ENCODE data around the gene NAT14. TPM values are rescaled to one million over a fixed set of nuclear protein-coding genes. Genes with fewer than 3 reads are reported as not detected.

NAT14 gene
- total RNA-seq, 1 experiment from 2014 or later = 99.9 TPM

DNA sequence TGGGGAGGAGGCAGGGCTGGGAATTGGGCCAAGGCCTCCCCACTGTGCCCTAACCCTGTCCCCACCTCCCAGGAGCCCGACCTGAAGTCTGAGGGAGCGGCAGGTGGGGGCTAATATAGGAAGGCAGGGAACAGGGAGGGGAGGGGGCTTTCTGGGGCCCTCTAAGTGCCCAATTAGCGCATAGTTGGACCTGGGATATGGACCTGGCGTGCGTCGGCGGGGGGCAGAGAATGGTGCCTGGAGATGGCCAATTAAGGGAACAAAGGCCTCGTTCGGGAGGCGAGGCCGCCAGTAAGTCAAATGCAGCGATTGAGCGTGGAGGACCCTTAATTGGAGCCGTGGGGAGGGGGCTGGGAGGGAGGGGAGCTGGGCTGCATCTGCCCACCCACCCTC is 20.3 kb upstream of the NAT14 start, which contains the start of gene C19orf85:
TSS of gene C19orf85 (minus strand) at position 90 of the 393 bp plus-strand sequence. CDS start 197 bp downstream, outside the sequence.
- no peak for DNase-seq (ENCODE audit: low read depth)
- in situ Hi-C loops (cut with HindIII; ENCODE audit: low pct_unique_long_range_greater_than_20kb, low sequenced_read_pairs) = no loop called here

DNA sequence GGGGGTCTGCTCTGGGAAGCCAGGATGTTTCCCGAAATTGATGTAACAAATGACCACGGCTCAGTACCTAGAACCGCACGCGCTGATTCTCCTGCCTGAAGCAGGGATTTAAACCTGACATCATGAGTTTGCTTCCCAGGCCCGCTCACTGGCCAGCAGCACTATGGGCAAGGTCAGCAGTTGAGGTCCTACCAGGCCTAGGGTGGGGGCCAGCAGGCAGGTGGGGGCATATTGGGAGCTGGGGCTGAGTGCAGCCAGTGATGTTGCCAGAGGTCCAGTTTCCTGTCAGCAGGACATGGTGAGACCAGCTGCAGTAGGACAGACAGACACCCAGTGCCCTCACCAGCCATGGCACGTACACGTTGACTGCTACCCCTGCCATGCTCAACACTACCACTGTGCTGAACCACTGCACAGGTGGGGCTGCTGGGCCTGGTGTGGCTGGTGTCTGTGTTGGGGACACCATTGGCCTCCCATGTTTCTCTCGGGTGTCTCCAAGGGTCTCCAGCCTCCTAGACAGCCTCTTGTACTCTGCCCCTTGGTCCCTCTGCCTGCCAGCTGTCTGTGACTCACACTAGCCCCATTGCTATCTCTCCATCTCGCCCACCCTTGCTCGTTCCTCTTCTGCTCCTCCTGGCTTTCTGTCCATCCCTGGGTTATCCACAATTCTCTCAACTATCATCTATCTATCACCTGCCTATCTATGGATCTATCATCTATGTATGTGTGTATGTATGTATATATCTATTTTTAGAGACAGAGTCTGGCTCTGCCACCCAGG is 19.3 kb upstream of the NAT14 start:
- DNase-seq (ENCODE audit: low read depth) = no peak

DNA sequence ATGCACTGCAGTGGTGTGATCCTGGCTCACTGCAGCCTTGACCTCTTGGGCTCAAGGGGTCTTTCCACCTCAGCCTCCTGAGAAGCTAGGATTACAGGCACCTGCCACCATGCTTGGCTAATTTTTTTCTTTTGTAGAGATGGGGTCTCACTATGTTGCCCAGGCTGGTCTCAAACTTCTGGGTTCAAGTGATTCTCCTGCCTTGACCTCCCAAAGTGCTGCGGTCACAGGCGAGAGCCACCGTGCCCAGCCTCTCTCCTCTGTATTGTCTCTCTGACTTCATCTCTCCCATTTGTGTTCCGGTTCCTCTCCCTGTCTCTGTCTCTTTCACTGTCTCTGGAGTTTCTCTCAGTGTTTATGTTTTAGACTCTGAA is 18.8 kb upstream of the NAT14 start:
- in situ Hi-C loops (cut with HindIII; ENCODE audit: low pct_unique_long_range_greater_than_20kb, low sequenced_read_pairs) = no loop called here
- no peak for DNase-seq (ENCODE audit: low read depth)

More for the DNA sequence above, 19.3 kb upstream of the NAT14 start:
- in situ Hi-C loops (cut with HindIII; ENCODE audit: low pct_unique_long_range_greater_than_20kb, low sequenced_read_pairs) = no loop called here

DNA sequence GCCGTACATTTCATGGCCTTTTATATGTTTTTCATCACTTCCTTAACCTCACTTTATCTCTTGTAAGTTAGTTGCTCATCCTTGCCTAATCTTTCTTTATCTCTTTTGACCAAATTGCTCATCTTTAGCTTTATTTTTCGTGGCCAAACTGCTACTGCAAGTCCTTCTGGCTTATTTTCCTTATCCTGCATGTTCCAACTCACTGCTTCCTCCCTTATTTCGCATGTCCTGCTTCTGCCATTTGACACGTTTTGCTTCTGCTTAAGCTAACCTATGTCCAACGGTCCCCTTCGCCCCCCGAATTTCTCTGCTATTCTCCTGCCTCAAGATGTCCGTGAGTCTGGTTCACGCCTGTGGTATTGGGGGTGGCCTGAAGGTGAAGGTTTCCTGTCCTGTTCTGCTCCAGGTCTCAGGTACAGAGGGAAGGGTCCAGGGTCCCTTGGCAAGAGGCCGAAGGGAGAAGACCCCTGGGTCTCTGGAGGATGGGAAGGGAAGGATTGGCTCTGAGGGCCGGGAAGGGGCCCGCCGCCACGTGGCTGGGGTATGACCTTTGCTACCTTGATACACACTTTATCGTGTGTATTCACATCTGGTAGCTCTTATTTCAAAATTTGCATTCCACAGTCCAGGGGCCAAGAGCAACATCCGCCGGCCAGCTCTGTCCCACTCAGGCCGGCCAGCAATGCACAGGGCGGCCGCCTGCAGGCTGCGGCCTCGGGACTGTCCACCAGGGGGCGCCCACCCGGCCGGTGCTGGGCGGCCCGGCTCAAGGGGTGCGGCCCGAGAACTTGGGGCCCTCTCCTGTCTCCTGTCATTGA is 17.5 kb upstream of the NAT14 start:
- DNase-seq (ENCODE audit: low read depth) = peak; percentile 58
- in situ Hi-C loops (cut with HindIII; ENCODE audit: low pct_unique_long_range_greater_than_20kb, low sequenced_read_pairs) = no loop called here

DNA sequence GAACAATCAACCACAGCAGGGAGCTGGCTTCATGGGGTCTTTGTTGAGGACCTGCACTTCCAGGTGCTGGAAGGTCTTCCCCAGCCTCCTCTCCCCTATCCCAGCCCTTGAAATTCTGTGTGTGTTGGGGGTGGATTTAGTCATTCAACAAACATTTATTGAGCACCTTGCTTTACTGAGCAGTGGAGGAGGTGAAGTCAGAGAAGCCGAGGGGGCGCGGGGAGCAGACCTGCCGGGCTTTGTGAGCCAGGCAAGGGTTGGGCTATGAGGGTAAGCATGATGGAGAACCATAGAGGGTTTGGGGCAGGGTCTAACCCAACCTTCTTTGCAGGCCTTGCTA is 17.0 kb upstream of the NAT14 start:
- no peak for DNase-seq (ENCODE audit: low read depth)
- in situ Hi-C loops (cut with HindIII; ENCODE audit: low pct_unique_long_range_greater_than_20kb, low sequenced_read_pairs) = no loop called here

DNA sequence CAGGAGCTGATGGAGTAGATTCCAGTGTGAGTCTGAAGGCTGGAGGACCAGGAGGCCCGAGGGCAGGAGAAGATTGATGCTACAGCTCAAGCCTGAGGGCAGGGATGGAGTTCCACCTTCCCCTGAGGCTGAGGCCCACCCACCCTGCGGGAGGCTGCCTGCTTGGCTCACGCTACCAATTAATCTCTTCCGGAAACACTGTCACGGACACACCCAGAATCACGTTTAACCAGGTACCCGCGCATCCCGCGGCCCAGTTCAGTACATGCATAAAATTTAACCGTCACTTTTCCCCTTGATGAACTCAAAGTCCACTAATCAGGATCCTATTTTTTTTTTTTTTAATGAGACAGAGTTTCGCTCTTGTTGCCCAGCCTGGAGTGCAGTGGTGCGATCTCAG is 13.7 kb upstream of the NAT14 start:
- no peak for DNase-seq (ENCODE audit: low read depth)
- in situ Hi-C loops (cut with HindIII; ENCODE audit: low pct_unique_long_range_greater_than_20kb, low sequenced_read_pairs) = no loop called here

DNA sequence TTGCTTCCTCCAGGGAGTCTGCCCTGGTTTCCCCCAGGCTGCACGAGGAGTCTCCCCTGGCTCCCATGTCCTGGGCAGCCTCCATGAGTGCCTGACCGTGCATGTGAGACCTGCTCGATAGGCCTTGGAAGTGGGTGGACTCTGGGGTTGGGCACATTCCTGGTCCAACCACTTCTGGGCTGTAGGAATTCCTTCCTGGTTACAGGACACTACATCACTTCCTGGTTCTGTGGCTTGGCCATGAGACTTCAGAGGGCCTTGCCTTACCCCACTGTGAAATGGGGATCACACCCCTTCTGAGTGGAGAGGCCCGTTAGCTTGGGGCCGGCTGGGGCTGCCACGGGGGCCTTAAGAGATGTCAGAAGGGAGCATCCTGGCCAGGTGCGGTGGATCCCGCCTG is 12.5 kb upstream of the NAT14 start:
- in situ Hi-C loops (cut with HindIII; ENCODE audit: low pct_unique_long_range_greater_than_20kb, low sequenced_read_pairs) = no loop called here
- DNase-seq (ENCODE audit: low read depth) = peak; percentile 84

DNA sequence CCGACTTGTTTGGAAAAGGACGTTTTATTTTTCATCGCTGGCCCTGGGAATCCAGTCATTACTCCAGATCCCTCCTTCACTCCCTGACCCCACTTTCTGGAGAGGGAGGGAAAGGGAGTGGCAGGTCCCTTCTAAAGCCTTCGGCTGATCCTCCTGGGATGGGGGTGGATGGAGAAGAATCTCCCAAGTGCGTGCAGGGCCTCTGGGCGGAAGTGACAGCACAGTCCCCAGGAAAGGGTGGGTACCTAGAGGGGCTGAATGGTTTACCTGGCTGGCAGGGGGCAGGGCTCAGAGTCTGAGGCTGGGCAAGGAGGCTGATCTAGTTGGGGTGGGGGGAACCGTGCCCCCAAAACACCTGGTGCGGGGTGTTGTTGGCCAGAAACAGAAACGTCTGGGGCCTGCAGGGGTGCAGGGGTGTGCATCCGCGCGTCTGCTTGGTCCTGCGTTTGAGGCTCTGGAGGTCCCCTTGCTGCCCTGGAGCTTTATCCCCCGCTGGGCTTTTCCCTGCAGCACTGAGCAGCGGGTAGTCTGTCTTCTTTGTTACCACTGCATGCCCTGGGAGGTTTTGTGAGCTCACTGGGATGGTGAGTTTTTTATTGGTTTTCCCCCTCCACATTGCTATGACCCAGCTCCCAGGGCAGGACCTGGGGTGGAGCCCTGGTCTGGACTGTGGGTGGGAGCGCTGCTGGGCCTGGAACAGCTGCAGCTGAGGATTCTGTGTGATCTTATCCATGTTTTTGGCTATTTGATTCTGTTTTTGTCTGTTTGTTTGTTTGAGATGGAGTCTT is 11.6 kb upstream of the NAT14 start:
- peak; percentile 93 for DNase-seq (ENCODE audit: low read depth)
- in situ Hi-C loops (cut with HindIII; ENCODE audit: low pct_unique_long_range_greater_than_20kb, low sequenced_read_pairs) = no loop called here

DNA sequence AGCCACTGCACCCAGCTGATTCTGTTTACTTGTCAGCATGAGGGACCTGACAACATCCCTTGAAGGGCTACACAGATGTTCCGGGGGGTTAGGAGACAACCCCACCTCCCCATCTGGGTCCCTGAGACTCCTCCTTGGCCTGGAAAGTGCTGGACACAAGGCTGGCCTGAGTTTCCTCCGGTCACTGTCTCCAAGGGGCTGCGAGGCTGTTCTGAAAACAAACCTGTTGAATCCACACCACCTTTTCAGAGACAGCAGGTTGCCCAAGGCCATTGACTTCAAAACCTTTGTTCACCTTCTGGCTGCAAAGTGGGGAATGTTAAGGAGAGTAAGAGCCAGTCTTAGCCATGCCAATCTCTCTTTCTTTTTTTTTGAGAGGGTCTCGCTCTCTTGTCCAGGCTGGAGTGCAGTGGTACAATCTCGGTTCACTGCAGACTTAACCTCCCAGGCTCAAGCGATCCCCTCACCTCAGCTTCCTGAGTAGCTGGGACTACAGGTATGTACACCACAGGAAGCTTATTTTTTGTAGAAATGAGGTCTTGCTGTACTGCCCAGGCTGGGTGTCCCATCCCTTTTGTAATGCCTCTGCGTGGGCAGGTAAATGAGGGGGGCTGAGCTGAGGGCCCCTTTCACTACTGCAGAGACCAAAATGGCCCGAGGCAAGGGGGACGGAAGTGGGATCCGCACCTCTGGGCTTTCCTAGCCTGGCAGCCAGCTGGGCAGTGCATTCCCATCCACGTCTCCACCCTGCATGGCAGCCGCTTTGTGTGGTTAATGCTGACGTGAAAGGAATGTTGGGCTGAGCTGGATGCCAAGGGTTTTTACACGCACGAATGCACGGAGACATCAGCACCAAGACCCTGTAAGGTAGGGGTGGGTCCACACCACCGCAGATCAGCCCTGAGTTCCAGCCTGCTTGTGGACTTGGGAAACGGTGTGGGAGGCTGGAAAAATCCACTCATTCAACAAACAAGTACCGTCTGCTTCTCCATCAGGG is 10.4 kb upstream of the NAT14 start:
- DNase-seq (ENCODE audit: low read depth) = peak; percentile 97
- in situ Hi-C loops (cut with HindIII; ENCODE audit: low pct_unique_long_range_greater_than_20kb, low sequenced_read_pairs) = no loop called here

DNA sequence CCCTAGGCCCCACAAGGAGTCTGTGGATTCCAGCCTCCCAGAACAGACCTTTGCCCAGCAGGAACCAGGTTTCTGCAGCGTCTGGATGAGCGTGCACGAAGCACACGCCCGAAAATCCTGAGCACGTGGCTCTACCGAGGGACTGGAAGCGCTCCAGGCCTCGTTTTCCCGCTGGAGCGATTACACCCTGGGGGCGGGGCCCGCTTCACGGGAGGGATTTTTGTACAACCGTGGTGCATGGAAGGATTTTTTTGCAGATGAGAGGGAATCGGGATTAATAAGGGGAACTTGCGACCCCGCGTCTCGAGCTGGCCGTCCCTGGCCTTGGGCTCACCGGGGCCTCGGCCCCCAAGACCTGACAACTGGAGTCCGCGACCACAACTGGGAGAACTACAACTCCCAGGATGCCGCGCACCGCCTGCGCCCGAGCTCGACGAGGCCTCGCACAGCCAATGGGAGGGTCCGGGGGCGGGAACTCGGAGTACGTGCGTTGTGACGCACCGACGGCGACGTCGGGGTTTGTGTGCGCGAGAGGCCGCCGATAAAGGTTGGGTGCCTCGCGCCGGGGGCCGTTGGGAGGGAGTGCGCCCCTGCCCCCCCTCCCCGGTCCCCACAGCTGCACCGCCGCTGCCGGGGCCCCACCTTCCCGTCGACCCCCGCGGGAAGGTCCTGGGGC is 8.8 kb upstream of the NAT14 start, which contains the start of gene ZNF628:
TSS of gene ZNF628 (plus strand) at position 518 of the 676 bp plus-strand sequence. CDS start 3,294 bp downstream, outside the sequence.
- in situ Hi-C loops (cut with HindIII; ENCODE audit: low pct_unique_long_range_greater_than_20kb, low sequenced_read_pairs) = no loop called here
- peak; percentile 98 for DNase-seq (ENCODE audit: low read depth)

DNA sequence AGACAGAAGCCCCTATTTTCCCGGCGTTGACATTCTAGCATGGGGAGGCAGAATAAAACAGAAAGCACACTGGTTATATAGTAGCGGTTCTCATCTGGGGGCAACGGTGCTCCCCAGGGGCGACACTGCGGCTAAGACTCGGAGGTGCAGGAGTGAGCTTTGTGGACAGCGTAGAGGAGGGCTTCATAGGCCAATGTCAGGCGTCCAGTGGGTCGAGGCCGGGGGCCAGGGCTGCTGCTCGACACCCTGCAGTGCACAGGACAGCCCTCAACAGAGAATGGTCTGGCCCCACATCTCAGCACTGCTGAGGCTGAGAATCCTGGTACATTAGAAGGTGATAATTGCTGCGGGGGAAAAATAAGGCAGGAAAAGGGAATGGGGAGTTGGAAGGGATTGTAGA is 7.1 kb upstream of the NAT14 start:
- in situ Hi-C loops (cut with HindIII; ENCODE audit: low pct_unique_long_range_greater_than_20kb, low sequenced_read_pairs) = no loop called here
- no peak for DNase-seq (ENCODE audit: low read depth)

DNA sequence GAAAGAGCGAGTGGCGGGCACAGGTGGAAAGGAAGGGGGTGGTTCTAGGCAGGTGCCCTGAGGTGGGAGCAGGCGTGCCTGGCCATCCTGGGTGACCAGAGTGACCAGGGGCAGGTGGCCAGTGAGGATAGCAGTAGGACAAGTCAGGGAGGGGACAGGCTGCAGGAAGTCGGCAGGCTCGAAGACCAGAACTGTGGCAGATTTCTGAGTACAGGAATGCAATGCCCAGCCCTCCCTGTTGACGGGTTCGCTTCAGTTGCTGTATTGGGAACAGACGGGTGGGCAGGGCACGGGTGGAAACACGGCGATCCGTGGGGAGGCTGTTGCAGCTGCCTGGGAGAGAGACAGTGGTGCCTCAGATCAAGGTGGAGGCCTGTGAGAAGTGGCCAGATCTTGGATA is 6.6 kb upstream of the NAT14 start:
- in situ Hi-C loops (cut with HindIII; ENCODE audit: low pct_unique_long_range_greater_than_20kb, low sequenced_read_pairs) = no loop called here
- no peak for DNase-seq (ENCODE audit: low read depth)

DNA sequence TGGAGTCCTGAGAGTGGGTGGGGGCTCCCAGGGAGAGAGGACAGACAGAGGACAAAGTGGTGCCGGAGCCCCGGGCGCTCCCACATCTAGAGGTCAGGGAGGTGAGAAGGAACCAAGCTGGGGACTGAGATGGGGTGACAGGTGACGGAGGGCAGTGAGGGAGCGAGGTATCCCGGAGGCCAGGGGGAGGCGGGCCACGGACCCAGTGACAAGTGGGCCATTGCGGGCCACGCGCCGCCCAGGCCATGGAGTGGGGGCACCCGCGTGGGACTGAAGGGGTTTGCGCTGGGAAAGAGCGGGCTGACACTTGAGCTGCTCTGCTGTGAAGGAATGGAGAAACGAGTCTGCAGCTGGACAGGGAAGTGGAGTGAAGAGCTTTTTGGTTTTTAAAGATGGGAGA is 5.9 kb upstream of the NAT14 start:
- in situ Hi-C loops (cut with HindIII; ENCODE audit: low pct_unique_long_range_greater_than_20kb, low sequenced_read_pairs) = no loop called here
- no peak for DNase-seq (ENCODE audit: low read depth)

DNA sequence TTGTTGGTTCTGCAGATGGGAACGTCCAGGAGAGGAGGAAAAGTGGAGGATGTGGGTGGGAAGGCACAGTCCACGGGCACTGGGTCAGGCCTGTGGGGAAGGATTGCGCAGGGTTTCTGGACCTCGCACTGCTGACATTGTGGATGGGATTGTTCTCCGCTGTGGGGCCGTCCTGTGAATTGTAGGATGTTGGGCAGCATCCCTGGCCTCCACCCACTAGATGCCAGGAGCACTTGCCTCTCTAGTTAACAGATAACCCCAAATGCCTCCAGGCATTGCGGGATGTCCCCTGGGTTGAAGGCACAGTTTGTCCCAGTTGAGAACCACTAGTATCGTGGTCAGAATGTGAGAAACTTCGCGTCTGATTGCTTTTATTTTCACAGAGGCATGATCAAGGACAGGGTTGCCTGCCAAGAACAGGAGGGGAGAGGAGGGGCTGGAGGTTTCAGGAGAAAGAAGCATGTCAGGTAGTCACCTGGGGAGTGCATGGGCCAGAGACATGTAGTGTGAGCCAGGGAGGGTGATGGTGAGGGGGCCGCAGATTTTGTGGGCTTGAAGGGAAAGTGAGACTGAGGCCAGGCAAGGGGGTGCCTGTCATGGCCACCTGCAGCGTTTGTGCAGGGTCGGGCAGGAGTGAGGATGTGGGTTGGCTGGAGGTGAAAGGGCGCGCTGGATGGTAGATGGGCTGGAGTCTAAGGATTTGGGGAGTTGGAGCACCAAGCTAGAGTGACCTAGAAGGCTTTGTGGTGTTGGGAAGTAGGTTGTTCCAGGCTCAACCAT is 5.3 kb upstream of the NAT14 start:
- in situ Hi-C loops (cut with HindIII; ENCODE audit: low pct_unique_long_range_greater_than_20kb, low sequenced_read_pairs) = no loop called here
- peak; percentile 80 for DNase-seq (ENCODE audit: low read depth)

DNA sequence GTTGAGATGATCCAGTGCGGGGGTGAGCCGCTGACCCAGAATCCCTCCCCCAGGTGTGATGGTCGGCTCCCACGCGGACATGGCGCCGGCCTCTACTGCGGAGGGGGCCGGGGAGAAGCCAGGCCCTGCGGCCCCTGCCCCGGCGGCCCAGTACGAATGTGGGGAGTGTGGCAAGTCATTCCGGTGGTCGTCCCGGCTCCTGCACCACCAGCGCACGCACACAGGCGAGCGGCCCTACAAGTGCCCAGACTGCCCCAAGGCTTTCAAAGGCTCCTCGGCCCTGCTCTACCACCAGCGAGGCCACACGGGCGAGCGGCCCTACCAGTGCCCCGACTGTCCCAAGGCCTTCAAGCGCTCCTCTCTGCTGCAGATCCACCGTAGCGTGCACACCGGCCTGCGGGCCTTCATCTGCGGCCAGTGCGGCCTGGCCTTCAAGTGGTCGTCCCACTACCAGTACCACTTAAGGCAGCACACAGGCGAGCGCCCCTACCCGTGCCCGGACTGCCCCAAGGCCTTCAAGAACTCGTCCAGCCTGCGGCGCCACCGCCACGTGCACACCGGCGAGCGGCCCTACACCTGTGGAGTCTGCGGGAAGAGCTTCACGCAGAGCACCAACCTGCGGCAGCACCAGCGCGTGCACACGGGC is 3.7 kb upstream of the NAT14 start:
- no peak for DNase-seq (ENCODE audit: low read depth)
- in situ Hi-C loops (cut with HindIII; ENCODE audit: low pct_unique_long_range_greater_than_20kb, low sequenced_read_pairs) = no loop called here

DNA sequence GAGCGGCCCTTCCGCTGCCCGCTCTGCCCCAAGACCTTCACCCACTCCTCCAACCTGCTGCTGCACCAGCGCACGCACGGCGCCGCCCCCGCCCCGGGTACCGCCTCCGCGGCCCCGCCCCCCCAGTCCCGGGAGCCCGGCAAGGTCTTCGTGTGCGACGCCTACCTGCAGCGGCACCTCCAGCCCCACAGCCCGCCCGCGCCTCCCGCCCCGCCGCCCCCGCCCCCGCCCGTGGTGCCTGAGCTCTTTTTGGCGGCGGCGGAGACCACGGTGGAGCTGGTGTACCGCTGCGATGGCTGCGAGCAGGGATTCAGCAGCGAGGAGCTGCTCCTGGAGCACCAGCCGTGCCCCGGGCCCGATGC is 3.2 kb upstream of the NAT14 start:
- in situ Hi-C loops (cut with HindIII; ENCODE audit: low pct_unique_long_range_greater_than_20kb, low sequenced_read_pairs) = no loop called here
- no peak for DNase-seq (ENCODE audit: low read depth)
